GM10266 (cell line): ENCODE results near the gene RALGPS1.

Experiments
- DNase-seq: peaks from one replicate; pipeline ENCODE4 v3.0.0; 2012; ENCODE audit errors: extremely low spot score
- CTCF ChIP-seq: IDR thresholded peaks from 2 replicates; pipeline ENCODE4 v1.5.1; 2012; ENCODE audit warnings: mild to moderate bottlenecking, low read depth; ENCODE audit not compliant: control insufficient read depth, insufficient read depth; ENCODE audit errors: missing control alignments

The RALGPS1 gene

DNA sequence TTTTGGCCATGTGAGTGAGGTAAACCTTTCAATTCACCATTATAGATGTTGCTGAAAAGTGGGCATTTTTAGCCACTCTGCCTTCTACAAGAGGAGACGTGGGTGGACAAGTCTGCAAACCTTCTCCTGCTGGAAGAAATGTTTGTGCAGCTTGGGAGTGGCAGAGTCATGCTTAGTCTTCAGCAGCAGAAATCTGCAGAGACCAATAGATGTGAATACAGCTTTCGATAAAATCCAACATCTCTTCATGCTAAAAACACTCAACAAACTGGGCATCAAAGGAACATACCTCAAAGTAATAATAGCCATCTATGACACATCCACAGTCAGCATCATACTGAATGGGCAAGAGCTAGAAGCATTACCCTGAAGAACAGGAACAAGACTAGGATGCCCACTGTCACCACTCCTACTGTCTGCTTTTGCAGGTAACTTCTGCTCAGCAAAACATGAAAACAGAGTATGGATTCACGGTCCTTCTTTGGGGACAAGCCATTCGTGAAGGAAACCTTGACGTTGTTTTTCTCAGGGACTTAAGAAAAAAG is 91.3 kb downstream of the RALGPS1 start:
- DNase-seq = no peak

DNA sequence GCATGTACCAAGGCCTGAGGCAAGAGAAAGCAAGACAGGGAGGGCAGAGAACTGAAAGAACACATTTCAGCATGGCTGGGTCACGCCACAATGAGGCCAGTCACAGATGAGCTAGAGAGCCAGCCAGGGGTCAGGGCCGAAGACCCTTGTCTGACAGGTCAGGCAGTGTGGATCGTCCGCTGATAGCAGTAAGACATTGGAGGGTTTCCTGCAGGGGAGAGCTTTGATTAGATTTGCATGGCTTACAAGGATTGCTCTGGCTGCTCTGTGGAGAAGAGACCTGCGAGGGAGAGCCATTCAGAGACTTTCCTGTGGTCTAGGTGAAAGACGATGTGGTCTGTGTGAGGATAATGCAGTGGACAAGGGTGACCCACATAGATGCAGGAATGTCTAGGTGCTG is 93.1 kb downstream of the RALGPS1 start:
- DNase-seq = no peak

More for the DNA sequence above, 91.3 kb downstream of the RALGPS1 start:
- TF ChIP-seq CTCF = no peak

DNA sequence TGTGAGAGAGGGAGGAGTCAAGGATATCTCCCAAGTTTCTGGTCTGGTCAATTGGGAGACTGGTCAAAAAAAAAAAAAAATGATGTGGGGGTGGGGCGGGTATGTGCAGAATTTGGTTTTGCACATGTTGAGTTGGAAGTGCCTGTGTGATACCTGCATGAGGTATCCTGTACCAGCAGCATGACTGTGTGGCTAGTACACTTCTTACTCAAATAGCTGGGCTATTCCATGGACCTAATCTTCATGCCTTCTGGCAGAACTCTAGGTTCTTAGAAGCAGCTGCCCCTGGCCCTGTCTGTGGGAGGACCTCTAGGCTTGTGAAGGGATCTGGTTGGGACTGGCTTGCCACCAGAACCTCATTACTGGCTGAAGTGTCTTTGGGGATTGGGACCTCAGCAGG is 93.5 kb downstream of the RALGPS1 start:
- no peak for DNase-seq
- TF ChIP-seq CTCF = no peak

More for the DNA sequence above, 93.1 kb downstream of the RALGPS1 start:
- TF ChIP-seq CTCF = no peak

DNA sequence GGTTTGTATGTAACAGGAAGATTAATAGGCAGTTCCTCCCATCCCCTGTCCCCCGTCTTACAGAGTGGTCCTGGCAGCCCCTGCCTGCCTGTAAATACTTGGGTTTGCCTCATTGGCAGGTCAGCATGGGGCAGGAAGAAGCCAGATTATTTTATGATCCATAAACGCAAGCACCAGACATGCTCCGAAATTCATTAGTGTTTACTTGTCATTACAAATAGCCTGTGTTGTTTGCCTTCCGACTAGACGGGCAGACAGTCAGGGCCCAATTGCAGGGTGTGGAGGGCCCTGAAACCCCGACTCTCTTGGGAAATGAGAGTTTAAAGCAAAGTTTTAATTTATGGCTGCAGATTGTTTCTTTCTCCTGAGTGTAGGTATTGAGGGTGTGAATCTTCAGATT is 97.2 kb downstream of the RALGPS1 start:
- TF ChIP-seq CTCF = no peak
- no peak for DNase-seq

- DNase-seq = no peak
Observed at GRCh38 chr9:127012250-127012649, 97.7 kb downstream of the RALGPS1 start.

GRCh38 chr9:127013597-127013996 is 99.0 kb downstream of the RALGPS1 start:
- no peak for TF ChIP-seq CTCF
- DNase-seq = no peak

More at GRCh38 chr9:127012250-127012649, 97.7 kb downstream of the RALGPS1 start:
- TF ChIP-seq CTCF = no peak

DNA sequence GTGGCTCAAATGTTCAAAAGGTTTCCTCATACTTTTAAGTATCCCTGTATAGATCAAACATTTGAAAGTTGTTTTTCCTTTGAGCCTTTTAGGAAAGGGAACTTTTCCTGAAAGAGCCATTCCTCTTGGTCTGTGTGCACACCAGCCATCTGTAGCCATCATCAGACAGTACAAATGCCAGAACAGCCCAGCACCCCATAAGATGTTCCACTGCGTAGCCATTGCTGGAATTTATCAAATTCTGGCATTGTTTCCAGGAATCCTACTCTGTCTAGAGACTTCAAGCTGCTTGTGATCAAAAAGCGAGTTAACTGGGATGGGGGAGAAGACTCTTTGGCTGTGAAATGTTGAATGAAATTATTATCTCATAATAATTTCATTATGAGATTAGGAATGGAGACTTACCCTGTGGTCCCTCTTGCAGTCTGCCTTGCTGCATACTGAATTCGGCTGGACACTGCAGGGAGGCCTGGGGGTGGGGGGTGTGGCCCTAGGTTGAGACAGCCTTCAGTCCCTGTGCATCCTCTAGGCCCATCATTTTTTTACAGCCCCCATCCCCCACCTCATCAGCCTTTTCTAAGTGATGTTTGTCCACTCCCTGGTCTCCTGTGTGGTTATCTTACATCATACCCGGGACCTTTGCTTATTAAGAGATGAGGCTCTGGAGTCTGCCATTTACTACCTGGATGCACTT is 99.8 kb downstream of the RALGPS1 start:
- DNase-seq = no peak
- TF ChIP-seq CTCF = no peak
